GM18498 (cell line): ENCODE measurements around the gene NEK8.

ENCODE experiments used
- ATAC-seq: cut with Tn5 transposase; IDR thresholded peaks from one replicate; pipeline ENCODE4 v1.9.1; 2021; ENCODE audit warnings: mild to moderate bottlenecking, moderate library complexity; ENCODE audit not compliant: unreplicated experiment

The NEK8 gene

GRCh38 chr17:28744104-28744971 lies 15.8 kb downstream of the NEK8 start:
- peak; percentile 30 for ATAC-seq

GRCh38 chr17:28744972-28745785 lies 16.6 kb downstream of the NEK8 start:
- no peak for ATAC-seq

- no peak for ATAC-seq
Measured at GRCh38 chr17:28745786-28746411, 17.3 kb downstream of the NEK8 start.

GRCh38 chr17:28746611-28747050 lies 18.0 kb downstream of the NEK8 start:
- ATAC-seq = no peak

- no peak for ATAC-seq
Measured at GRCh38 chr17:28747051-28747691, 18.6 kb downstream of the NEK8 start.

- ATAC-seq = no peak
Measured at GRCh38 chr17:28747801-28748750, 19.5 kb downstream of the NEK8 start.

- no peak for ATAC-seq
Measured at GRCh38 chr17:28748852-28749515, 20.4 kb downstream of the NEK8 start.

- ATAC-seq = no peak
Measured at GRCh38 chr17:28749516-28750177, 21.1 kb downstream of the NEK8 start.

GRCh38 chr17:28750178-28751047 lies 21.8 kb downstream of the NEK8 start:
- ATAC-seq = peak; percentile 59

GRCh38 chr17:28751600-28752366 lies 23.2 kb downstream of the NEK8 start:
- no peak for ATAC-seq

GRCh38 chr17:28755486-28755885 lies 26.9 kb downstream of the NEK8 start:
- no peak for ATAC-seq

- no peak for ATAC-seq
Measured at GRCh38 chr17:28756049-28756804, 27.6 kb downstream of the NEK8 start.

- ATAC-seq = no peak
Measured at GRCh38 chr17:28758411-28759121, 30.0 kb downstream of the NEK8 start.

GRCh38 chr17:28759256-28759865 lies 30.8 kb downstream of the NEK8 start:
- ATAC-seq = no peak
